GM12891 (cell line): ENCODE data around the gene PJVK.

Experiments
- POLR2A ChIP-seq: IDR thresholded peaks from 2 replicates; pipeline ENCODE4 v1.6.1; 2011; ENCODE audit warnings: low read depth, low read length, control low read depth
- POLR2AphosphoS5 ChIP-seq: IDR thresholded peaks from 2 replicates; pipeline ENCODE4 v1.6.1; 2011; ENCODE audit warnings: low read depth, low read length, control low read depth
- SPI1 ChIP-seq: IDR thresholded peaks from 2 replicates; pipeline ENCODE4 v1.6.1; 2011; ENCODE audit warnings: low read depth, low read length, control low read depth
- TAF1 ChIP-seq: IDR thresholded peaks from 2 replicates; pipeline ENCODE4 v1.6.1; 2011; ENCODE audit warnings: low read depth, low read length, control low read depth

DNA sequence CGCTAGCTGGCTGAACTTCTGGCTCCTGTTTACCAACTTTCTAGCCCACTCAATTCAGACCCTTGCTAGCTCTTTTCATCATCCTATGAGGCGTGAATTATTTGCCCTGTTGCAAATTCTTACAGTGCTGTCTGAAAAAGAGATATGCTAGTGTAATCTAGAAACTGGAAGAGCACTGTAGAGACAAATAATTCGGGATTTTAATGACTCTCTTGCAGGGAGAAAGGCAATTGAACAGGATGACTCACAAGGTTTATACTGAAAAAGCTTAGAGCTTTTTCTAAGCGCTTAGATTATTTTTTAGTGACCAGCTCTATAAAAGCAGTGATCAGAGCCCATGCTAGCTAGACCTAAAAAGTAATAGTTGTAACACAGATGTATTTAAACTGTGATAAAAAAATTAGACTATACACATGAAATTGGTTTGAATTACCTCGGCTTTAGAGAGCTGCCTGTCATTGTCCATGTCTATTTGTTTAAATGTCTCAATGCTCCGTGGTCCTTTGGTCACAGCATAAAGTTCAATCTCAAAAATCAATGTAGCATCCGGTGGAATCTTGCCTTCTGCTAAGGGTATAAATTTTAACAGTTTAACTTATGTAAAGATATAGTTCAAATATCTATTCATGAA is 18.2 kb downstream of the PJVK start:
- TF ChIP-seq POLR2AphosphoS5 (no peak), POLR2A (no peak), SPI1 (no peak), TAF1 (no peak)
